SJCRH30 (cell line): ENCODE results near the gene SMOC1. TPM values are rescaled to one million over a fixed set of nuclear protein-coding genes. Genes with fewer than 3 reads are reported as not detected.

Source experiments
- DNase-seq, 2 experiments: peaks; one replicate each; pipeline ENCODE4 v3.0.0-alpha.2; 2015 to 2020
- H3K27ac ChIP-seq: fragments of 250-450 bp; sonication (Bioruptor Pico); 2 replicates; pipeline ENCODE4 v1.5.1; 2020; ENCODE audit warnings: mild to moderate bottlenecking, moderate library complexity
- H3K27me3 ChIP-seq: fragments of 250-450 bp; sonication (Bioruptor Pico); 2 replicates; pipeline ENCODE4 v1.5.1; 2020; ENCODE audit warnings: mild to moderate bottlenecking, moderate library complexity
- H3K36me3 ChIP-seq: fragments of 250-450 bp; sonication (Bioruptor Pico); 2 replicates; pipeline ENCODE4 v1.5.1; 2020; ENCODE audit warnings: mild to moderate bottlenecking, moderate library complexity
- H3K4me1 ChIP-seq: fragments of 250-450 bp; sonication (Bioruptor Pico); 2 replicates; pipeline ENCODE4 v1.5.1; 2020; ENCODE audit warnings: mild to moderate bottlenecking, moderate library complexity
- H3K4me3 ChIP-seq: fragments of 250-450 bp; sonication (Bioruptor Pico); 2 replicates; pipeline ENCODE4 v1.5.1; 2020; ENCODE audit warnings: mild to moderate bottlenecking, moderate library complexity
- H3K9me3 ChIP-seq: fragments of 250-450 bp; sonication (Bioruptor Pico); replicated peaks from 2 replicates; pipeline ENCODE4 v1.5.1; 2020; ENCODE audit warnings: mild to moderate bottlenecking, moderate library complexity
- total RNA-seq: library from RNA; depleted of rRNA; stranded (reverse); fragments of >200 nt; shearing (Covaris generic); gene quantifications from 2 replicates; pipeline ENCODE4 v1.2.3, GENCODE V29; 2014; rRNA removed

Gene SMOC1
- total RNA-seq, 1 experiment from 2014 or later: 15.6 TPM

DNA sequence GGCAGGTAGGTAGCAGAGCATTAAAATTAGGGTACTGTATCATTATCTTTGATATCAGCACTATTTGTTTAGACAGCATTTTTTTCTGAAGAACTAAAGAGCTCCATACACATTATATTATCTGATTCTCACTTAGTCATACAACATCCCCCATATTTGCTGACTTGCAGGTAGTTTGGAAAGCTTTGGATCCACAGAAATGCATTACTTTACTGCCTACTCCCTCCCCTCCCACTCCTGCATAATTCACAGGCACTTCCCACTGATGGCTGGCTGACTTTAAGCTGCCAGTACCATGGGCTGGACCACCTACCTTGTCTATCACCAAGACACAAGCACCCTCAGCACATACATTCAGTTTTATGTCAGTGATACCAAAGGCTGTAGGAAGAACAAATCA is 199.1 kb downstream of the SMOC1 start:
- Histone ChIP-seq H3K27me3 (no peaks in the 10 kb centered on the region), H3K36me3 (no peaks in the 10 kb centered on the region), H3K9me3 (no peaks in the 10 kb centered on the region), H3K4me3 (no peak overlapping the region), H3K27ac (no peak overlapping the region), H3K4me1 (no peaks in the 10 kb centered on the region)
- no peak for DNase-seq

DNA sequence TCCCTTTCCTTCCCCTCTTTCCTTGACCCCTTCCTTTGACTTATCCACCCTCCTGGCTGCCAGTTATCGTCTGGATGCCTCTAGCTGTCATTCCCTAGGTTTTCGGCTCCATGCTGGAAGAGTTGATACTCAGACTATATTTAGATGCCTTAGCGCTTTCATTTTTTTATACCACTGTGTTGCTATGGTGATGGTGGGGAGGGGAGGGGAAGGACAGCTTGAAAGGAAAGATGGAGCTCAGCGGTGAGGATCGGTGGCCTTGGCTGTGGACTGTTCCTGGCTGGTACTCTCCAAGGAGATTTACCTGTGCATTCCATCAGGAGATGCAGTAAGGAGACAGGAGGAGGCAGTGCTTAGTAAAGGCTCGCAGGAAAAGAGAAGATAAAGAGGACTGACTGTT is 200.9 kb downstream of the SMOC1 start:
- Histone ChIP-seq H3K27ac (no peak overlapping the region), H3K4me1 (no peaks in the 10 kb centered on the region), H3K36me3 (no peaks in the 10 kb centered on the region), H3K27me3 (no peaks in the 10 kb centered on the region), H3K4me3 (no peak overlapping the region), H3K9me3 (no peaks in the 10 kb centered on the region)
- DNase-seq: no peak

Other genes starting within 250 kb of the SMOC1 start
- gene SRSF5, start 112.3 kb upstream of the SMOC1 start, total RNA-seq: 144 and 173 TPM in 2 replicates
- not detected in 2 replicates for gene SLC10A1, start 82.2 kb upstream of the SMOC1 start, total RNA-seq